ENCODE measurements around the gene MEF2D.

The MEF2D gene
- 5.5 to 74.2 (median 20.2) reads per million in 18 experiments for total RNA-seq

DNA sequence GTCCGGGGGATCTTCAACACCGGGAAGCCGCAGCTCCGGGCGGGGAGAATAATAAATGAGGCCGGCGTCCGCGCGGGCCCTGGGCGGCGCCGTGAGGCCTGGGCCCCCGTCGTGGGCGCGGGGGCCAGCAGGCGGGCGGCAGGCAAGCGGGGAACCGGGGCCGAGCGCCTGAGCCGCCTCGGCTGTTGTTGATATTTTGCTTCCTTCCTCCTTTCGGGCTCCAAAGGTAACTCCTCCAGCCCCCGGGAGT, at the start of gene MEF2D:
MEF2D (minus strand) TSS at position 233 of the 250 bp plus-strand sequence. CDS start 17,483 bp downstream, outside the sequence.
- DNase-seq, result no peak

DNA sequence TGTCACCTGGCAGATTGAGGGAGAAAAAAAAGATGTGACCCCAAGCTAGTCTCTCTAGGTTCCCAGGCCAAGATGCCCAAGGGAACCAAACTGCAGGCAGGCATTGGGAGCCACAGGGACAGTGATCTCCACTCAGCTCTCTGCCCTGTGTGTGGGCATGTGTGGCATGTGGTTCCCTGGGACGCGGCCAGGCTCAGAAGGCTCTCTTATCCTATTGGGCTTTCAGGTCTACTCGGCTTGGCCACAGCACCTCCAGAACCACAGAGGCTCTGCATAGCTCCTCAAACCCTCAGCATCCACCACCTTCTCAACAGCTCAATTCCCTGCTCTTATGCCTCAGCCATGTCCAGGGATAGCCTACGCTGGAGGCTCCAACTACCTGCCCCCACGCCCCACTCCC, 49.8 kb upstream of the MEF2D start:
- DNase-seq, result peak in 1 of 2 donors; percentile 1

DNA sequence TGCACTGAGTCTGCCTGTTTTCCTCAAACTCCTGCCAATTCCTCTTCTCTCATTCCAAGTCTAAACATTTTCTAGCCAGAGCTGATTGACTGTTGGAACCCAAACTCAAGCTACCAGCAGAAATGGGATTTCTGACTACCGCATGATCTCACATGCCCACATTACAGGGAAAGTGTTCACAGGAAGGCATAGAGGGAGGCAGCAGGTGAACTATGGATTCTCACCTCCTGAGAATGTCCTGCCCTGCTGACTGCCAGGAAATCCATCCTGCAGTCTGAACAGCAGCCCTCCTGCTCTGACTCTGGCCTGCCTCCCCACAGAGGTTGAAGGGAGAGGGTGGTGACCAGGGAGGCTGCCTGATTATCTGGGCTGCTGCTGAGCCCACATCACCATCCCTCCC, 49.3 kb upstream of the MEF2D start:
- peak in 1 of 2 donors; percentile 1 for DNase-seq

GRCh38 chr1:156549390-156549789, 48.8 kb upstream of the MEF2D start:
- DNase-seq, result peak in 1 of 2 donors; percentile 1

- peak in 1 of 2 donors; percentile 0 for DNase-seq
Observed at GRCh38 chr1:156547982-156548381, 47.4 kb upstream of the MEF2D start.

- no peak for DNase-seq
Observed at GRCh38 chr1:156547434-156547833, 46.9 kb upstream of the MEF2D start.

DNA sequence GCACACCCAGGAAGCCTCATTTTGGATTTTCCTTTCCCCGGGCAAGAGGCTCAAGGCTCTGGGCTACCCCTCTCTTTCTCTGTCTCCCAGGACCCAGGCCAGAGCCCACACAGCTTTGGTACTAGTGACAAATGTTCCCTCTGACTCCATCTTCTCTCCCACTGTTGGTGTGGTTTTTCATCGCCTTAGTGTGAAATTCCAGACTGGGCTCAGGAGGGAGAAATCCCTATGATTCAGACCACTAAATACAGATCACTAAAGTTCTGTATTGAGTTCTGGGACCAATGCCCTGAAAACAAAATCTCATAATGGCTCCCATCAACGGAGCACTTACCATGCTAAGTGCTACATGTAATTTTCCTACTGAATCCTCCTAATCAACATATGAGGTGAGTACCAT, 45.7 kb upstream of the MEF2D start:
- peak in 1 of 2 donors; percentile 0 for DNase-seq

- peak; percentile 0 to 30 for DNase-seq
Observed at GRCh38 chr1:156544592-156545102, 44.1 kb upstream of the MEF2D start.

DNA sequence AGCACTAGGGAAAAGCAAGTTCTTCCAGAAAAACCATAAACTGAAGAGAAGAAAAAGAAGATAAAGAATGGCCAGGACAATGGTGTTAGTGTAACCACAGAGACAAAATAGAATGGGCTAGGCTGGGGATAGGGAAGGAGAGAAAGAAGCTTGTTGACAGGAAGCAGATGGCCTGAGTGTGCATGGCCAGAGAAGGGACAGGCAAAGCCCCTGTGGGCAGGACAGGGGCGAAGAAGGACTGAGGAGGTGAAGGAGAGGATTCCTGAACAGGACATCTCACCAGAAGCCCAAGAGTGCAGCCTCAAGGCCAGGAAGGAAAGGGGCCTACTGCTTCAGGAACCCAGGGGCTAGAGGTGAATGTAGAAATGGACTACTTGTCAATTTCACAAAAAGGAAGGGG, 42.5 kb upstream of the MEF2D start:
- no peak for DNase-seq

DNA sequence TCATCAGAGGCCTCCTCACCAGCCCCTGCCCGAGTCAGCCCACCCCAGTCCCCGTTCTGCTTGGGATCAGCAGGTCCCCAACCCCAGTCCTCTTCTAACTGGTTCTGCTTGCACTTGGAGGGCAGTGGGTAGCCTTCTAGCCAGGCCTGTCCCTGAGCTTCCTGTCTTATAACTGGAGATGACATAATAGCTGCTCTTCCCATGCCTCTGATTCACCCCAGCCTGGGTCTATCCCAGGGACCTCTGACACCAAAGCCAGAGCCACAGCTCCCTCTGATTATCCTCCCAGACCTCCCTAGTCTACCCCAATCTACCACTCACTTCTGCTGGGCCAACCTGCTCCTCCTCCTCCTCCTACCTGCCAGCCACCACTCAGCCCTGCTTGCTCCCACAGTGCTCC, 40.4 kb upstream of the MEF2D start:
- peak; percentile 74 to 91 for DNase-seq

DNA sequence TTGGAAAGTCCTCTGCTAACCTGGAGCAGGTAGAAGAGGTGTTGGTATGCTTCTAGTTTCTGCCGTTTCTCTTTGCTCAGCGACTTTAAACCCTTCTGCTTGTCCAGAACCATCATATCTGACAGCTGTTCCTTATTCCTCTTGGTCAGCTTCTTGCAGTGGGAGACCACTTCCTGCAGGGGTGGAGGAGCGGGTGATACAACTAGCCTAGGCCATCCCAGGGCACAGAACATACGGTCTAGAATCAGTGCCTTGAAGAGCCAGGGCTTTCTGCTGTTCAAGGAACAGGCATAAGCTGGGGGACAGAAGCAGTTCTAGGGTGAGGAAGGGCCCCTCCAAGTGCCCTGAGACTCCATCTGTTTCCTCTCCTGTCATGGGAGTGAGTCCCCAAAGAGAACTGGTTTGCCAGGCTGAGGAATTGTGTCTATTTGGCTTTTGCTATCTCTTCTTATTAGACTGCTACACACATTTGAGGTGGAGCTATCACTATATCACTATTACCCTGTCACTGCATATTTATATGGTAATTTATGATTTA, 39.3 kb upstream of the MEF2D start:
- DNase-seq, result peak; percentile 54 to 83

DNA sequence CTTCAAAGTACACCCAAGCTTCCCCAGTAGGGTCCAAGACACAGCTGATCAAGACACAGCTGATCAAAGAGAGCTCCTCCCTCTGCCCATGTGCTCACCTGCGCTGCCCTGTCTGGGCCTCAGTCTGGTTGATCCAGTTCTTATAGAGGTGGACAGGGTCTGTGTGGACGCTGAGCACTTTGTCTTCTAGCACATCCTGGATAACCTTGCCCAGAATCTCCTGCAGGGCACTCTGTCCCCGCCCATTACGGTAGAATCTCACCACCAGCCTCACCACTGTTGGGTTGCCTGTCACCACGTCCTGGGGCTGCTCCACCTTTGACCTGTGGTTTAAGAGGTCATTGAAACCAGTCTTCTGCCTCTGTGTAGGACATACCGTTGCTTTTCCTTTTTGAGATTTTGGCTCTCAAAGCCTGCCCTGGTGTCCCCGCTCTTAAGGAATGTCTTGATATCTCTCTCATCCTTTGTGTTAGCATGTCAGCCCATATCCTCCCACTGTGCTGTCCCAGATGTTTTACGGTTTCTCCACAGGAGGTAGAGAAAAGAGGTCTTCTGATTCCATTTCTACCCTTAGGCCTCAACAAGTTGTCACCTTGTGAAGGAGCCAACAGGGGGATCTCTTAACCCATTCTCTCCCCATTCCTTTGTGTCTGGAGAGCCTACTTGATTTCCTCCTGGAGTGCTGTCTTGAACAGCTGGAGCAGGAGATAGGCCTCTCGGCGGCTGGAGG, 38.3 kb upstream of the MEF2D start:
- DNase-seq, result peak in 1 of 2 donors; percentile 1

GRCh38 chr1:156537027-156537426, 36.5 kb upstream of the MEF2D start:
- peak in 1 of 2 donors; percentile 1 for DNase-seq

- no peak for DNase-seq
Observed at GRCh38 chr1:156534424-156535060, 34.0 kb upstream of the MEF2D start.

DNA sequence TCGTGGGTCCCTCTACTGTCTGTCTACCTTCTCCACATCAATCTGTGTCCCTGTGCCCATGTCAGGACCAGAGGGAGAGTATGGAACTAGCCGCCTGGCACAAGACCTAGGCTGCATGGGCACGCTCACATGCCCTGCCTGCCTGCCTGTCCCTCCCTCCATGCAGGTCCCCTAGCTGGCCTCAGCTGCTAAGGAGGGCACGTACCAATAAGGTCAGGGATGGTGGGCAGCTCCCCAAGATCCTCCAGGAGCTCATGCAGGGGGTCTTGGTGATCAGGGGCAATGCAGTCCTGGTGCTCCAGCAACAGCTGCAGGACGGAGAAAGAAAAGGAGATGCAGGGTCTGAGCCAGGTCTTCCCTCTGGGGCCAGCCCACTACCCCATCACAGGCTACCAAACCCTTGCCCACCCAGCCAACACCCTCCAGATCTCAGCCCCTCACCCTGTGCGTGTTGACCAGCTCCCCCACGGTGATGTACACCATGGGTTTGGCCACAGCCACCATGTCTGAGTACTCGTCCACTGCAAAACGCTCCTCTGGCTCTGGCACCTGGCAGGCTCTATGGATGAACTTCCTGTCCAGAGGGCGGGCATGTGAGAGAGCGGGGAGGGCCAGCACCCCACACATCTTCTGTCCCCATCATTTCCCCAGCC, 33.1 kb upstream of the MEF2D start:
- DNase-seq, result no peak

- DNase-seq, result no peak
Observed at GRCh38 chr1:156532374-156532773, 31.8 kb upstream of the MEF2D start.

- no peak for DNase-seq
Observed at GRCh38 chr1:156530006-156530405, 29.4 kb upstream of the MEF2D start.

DNA sequence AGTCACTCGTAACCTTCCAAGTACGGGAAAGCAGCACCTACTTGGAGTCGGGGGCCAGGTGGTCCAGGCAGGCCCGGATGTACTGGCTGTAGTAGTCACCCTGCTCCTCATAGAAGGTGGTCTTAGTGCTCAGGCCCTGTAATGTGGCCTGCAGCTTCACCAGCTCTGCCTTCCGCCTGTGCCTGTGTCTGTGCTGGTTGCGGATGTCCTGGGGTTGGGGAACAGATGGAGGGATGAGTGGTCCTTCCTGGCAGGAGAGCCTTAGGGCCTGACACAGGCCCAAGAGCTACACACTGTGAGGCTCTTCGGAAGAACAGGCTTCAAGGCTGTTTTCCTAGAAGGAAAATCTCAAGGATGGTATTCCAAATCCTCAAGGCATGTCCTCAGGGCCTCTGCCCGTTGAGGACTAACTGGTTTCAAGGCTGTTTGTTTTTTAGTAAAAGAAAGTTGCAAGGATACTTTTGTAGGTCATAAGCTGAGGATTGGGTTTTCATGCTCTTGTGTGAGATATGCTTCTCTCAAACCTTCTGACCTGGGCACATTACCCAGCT, 28.4 kb upstream of the MEF2D start:
- no peak for DNase-seq

- DNase-seq, result no peak
Observed at GRCh38 chr1:156528231-156528630, 27.7 kb upstream of the MEF2D start.

- DNase-seq, result no peak
Observed at GRCh38 chr1:156527584-156527983, 27.0 kb upstream of the MEF2D start.

DNA sequence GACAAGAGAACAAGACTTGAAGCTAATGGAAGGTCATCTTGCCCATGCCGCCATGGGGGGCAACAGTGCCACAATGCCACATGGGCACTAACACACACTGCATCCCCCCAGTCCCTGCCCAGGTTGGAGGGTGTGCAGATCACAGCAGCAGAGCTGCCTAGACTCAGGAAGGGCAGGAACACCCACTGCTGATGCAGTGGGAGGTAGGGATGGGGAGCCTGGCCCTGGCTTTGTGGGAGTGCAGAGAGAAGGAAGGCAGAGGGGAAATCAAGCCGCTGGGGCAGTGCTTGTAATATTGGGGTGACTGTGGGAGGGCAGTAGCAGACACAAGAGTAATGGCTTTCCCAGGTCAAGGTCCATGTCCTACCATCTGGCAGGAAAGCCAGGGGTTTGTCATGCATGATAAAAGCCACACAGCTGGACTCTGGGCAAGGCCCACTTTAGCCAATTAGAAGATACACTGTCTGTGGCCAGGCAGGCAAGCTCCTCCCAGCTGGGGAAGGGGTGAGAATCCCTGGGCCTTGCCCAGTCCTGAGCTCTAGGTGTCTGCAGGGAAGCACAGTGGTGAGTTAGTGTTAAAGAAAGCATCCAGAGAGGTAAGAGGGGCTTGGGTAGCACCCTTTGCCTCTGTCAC, 25.4 kb upstream of the MEF2D start:
- peak in 1 of 2 donors; percentile 9 for DNase-seq

DNA sequence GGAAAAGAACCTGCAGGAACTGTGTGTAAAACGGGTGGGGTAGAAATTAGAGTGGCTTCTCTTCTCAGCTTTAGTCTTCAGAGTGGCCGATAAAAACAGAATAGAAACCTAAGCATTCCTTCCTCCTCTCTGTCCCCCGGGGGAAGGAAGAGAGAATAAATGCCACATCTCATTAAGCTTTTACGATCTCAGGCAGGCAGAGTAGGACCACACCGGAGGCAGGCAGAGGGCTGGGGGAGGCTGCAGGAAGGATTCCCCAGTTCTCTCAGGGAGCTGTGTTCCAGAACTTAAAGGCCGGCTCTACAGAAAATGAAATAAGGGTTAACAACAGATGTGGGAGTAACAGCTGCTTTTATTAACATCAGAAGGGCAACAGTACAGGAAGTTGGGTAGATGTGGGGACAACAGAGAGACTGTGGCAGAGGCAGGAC, 24.5 kb upstream of the MEF2D start:
- peak; percentile 43 to 49 for DNase-seq

GRCh38 chr1:156524481-156524869, 23.9 kb upstream of the MEF2D start:
- DNase-seq, result peak; percentile 76 to 81
